H9 (cell line): ENCODE results near the gene BCAR1. TPM values are rescaled to one million over a fixed set of nuclear protein-coding genes. Genes with fewer than 3 reads are reported as not detected.

ENCODE experiments used
- DNase-seq: peaks from one replicate; pipeline ENCODE4 v3.0.0-alpha.2; 2017
- H2AFZ ChIP-seq: one replicate; pipeline ENCODE4 v1.6.1; 2013; ENCODE audit warnings: mild to moderate bottlenecking, low read length, control low read depth, moderate library complexity
- H2AK5ac ChIP-seq: 2 replicates; pipeline ENCODE4 v1.6.1; 2013; ENCODE audit warnings: low read length, control low read depth, mixed read lengths; ENCODE audit not compliant: insufficient read length
- H2BK120ac ChIP-seq: one replicate; pipeline ENCODE4 v1.6.1; 2013; ENCODE audit warnings: low read depth, mild to moderate bottlenecking, low read length, control low read depth, inconsistent platforms; ENCODE audit not compliant: poor library complexity, severe bottlenecking
- H2BK12ac ChIP-seq: 2 replicates; pipeline ENCODE4 v1.6.1; 2013; ENCODE audit warnings: low read length, control low read depth, mixed read lengths, low read depth; ENCODE audit not compliant: insufficient read length
- H2BK15ac ChIP-seq: 2 replicates; pipeline ENCODE4 v1.6.1; 2013; ENCODE audit warnings: low read depth, low read length, control low read depth
- H2BK20ac ChIP-seq: one replicate; pipeline ENCODE4 v1.6.1; 2013; ENCODE audit warnings: low read depth, mild to moderate bottlenecking, low read length, control low read depth, inconsistent platforms; ENCODE audit not compliant: poor library complexity, severe bottlenecking
- H2BK5ac ChIP-seq: 2 replicates; pipeline ENCODE4 v1.6.1; 2013; ENCODE audit warnings: low read length, control low read depth, mixed read lengths; ENCODE audit not compliant: insufficient read length
- H3K14ac ChIP-seq: 2 replicates; pipeline ENCODE4 v1.6.1; 2013; ENCODE audit warnings: low read length, control low read depth; ENCODE audit not compliant: insufficient read depth
- H3K18ac ChIP-seq: 2 replicates; pipeline ENCODE4 v1.6.1; 2013; ENCODE audit warnings: low read depth, mild to moderate bottlenecking, mixed read lengths, low read length, control low read depth; ENCODE audit not compliant: insufficient read length
- H3K23ac ChIP-seq: 2 replicates; pipeline ENCODE4 v1.6.1; 2013; ENCODE audit warnings: low read length, control low read depth, mixed read lengths, low read depth; ENCODE audit not compliant: insufficient read length
- H3K23me2 ChIP-seq: 2 replicates; pipeline ENCODE4 v1.6.1; 2013; ENCODE audit warnings: low read depth, mild to moderate bottlenecking, mixed read lengths, low read length, control low read depth; ENCODE audit not compliant: insufficient read length, poor library complexity, severe bottlenecking
- H3K27ac ChIP-seq: 2 replicates; pipeline ENCODE4 v1.5.1; 2013; ENCODE audit warnings: low read length, control low read depth, mixed read lengths, low read depth; ENCODE audit not compliant: insufficient read length
- H3K27me3 ChIP-seq: 2 replicates; pipeline ENCODE4 v1.6.1; 2013; ENCODE audit warnings: low read length, control low read depth, inconsistent platforms; ENCODE audit not compliant: insufficient read depth
- H3K4ac ChIP-seq: 2 replicates; pipeline ENCODE4 v1.6.1; 2013; ENCODE audit warnings: low read depth, mild to moderate bottlenecking, control low read depth, inconsistent platforms, low read length, moderate library complexity
- H3K4me1 ChIP-seq: 2 replicates; pipeline ENCODE4 v1.6.1; 2013; ENCODE audit warnings: low read length, control low read depth, inconsistent platforms; ENCODE audit not compliant: insufficient read depth
- H3K4me2 ChIP-seq: 2 replicates; pipeline ENCODE4 v1.6.1; 2013; ENCODE audit warnings: low read length, control low read depth, mixed read lengths; ENCODE audit not compliant: insufficient read length, insufficient read depth
- H3K56ac ChIP-seq: 2 replicates; pipeline ENCODE4 v1.6.1; 2013; ENCODE audit warnings: low read depth, mild to moderate bottlenecking, mixed read lengths, low read length, control low read depth; ENCODE audit not compliant: insufficient read length
- H3K79me1 ChIP-seq: 2 replicates; pipeline ENCODE4 v1.6.1; 2013; ENCODE audit warnings: low read depth, mild to moderate bottlenecking, moderate library complexity, low read length, control low read depth, inconsistent platforms; ENCODE audit not compliant: insufficient read depth, poor library complexity, severe bottlenecking
- H3K79me2 ChIP-seq: 2 replicates; pipeline ENCODE4 v1.6.1; 2013; ENCODE audit warnings: low read length, control low read depth, inconsistent platforms; ENCODE audit not compliant: insufficient read depth
- H3K9ac ChIP-seq: 2 replicates; pipeline ENCODE4 v1.6.1; 2013; ENCODE audit warnings: low read length, control low read depth, mixed read lengths; ENCODE audit not compliant: insufficient read length; ENCODE audit errors: extremely low read depth
- H3K9me3 ChIP-seq: one replicate; pipeline ENCODE4 v1.6.1; 2013; ENCODE audit warnings: low read depth, low read length, inconsistent platforms; ENCODE audit not compliant: control insufficient read depth
- H3T11ph ChIP-seq: one replicate; pipeline ENCODE4 v1.6.1; 2013; ENCODE audit warnings: mild to moderate bottlenecking, low read length, control low read depth, inconsistent platforms
- H4K20me1 ChIP-seq: one replicate; pipeline ENCODE4 v1.6.1; 2013; ENCODE audit not compliant: control insufficient read depth, insufficient read length, insufficient read depth
- H4K5ac ChIP-seq: 2 replicates; pipeline ENCODE4 v1.6.1; 2013; ENCODE audit warnings: low read depth, mild to moderate bottlenecking, mixed read lengths, low read length, control low read depth; ENCODE audit not compliant: insufficient read length
- H4K8ac ChIP-seq: replicated peaks from 2 replicates; pipeline ENCODE4 v1.6.1; 2013; ENCODE audit warnings: low read length, control low read depth, mixed read lengths, low read depth; ENCODE audit not compliant: insufficient read length
- H4K91ac ChIP-seq: 2 replicates; pipeline ENCODE4 v1.6.1; 2013; ENCODE audit warnings: low read depth, mild to moderate bottlenecking, moderate library complexity, mixed read lengths, low read length, control low read depth; ENCODE audit not compliant: insufficient read length
- H3K27ac Mint-ChIP-seq, 3 experiments: 2 replicates in 2 of 3; 3 replicates in 1 of 3; pipeline ENCODE4 v1.8.0; 2020 to 2021; ENCODE audit warnings: mixed read lengths in 3 of 3, mild to moderate bottlenecking in 1 of 3, moderate library complexity in 1 of 3
- H3K27me3 Mint-ChIP-seq: 2 replicates; pipeline ENCODE4 v1.8.0; 2021; ENCODE audit warnings: low read depth, mild to moderate bottlenecking, moderate library complexity, mixed read lengths
- H3K36me3 Mint-ChIP-seq, 3 experiments: 2 replicates in 2 of 3; 3 replicates in 1 of 3; pipeline ENCODE4 v1.8.0; 2020 to 2021; ENCODE audit warnings: low read depth in 3 of 3, mixed read lengths in 3 of 3; ENCODE audit not compliant: insufficient read depth in 1 of 3
- H3K4me1 Mint-ChIP-seq, 2 experiments: 2 replicates each; pipeline ENCODE4 v1.8.0; 2020; ENCODE audit warnings: mixed read lengths in 2 of 2
- H3K4me3 Mint-ChIP-seq, 2 experiments: 2 replicates in 1 of 2; 3 replicates in 1 of 2; pipeline ENCODE4 v1.8.0; 2020 to 2021; ENCODE audit warnings: mild to moderate bottlenecking in 2 of 2, mixed read lengths in 2 of 2, moderate library complexity in 1 of 2
- H3K9me3 Mint-ChIP-seq, 2 experiments: 2 replicates in 1 of 2; 3 replicates in 1 of 2; pipeline ENCODE4 v1.8.0; 2020; ENCODE audit warnings: mild to moderate bottlenecking in 2 of 2, mixed read lengths in 2 of 2, moderate library complexity in 1 of 2
- CTCF ChIP-seq: fragments of 200-600 bp; sonication (generic); conservative IDR thresholded peaks from 3 replicates; pipeline ENCODE4 v1.8.0; 2021; ENCODE audit warnings: antibody characterized with exemption, mild to moderate bottlenecking
- WGBS: extraction: QIAGEN DNeasy Blood & Tissue Kit; methylation state at CpG from one replicate; pipeline ENCODE4 v1.1.7; 2013; ENCODE audit warnings: missing lambda C conversion rate, low lambda C conversion rate, mixed read lengths; ENCODE audit not compliant: insufficient read length; ENCODE audit errors: extremely low coverage; 5-methylcytosine and 5-hydroxymethylcytosine counted together
- total RNA-seq: library from RNA; stranded (reverse); gene quantifications from 2 replicates; pipeline ENCODE4 v1.2.1, GENCODE V29; 2021

Gene BCAR1
- total RNA-seq, 1 experiment from 2014 or later = 97.1 TPM

- H2BK5ac ChIP-seq = no peak overlapping the region
- no peak overlapping the region for H2BK20ac ChIP-seq
- peaks cover 15 to 62% (median 47%) of the 10 kb centered on the region in 3 experiments; a peak in 6 of 7 replicates for H3K36me3 Mint-ChIP-seq
- H3K18ac ChIP-seq = no peak overlapping the region
- no peaks in the 10 kb centered on the region for H4K20me1 ChIP-seq
- no peak overlapping the region for H4K5ac ChIP-seq
- H2BK120ac ChIP-seq = no peak overlapping the region
- no peaks in the 10 kb centered on the region for H3K9me3 ChIP-seq
- no peak overlapping the region for H3K4me3 Mint-ChIP-seq
- WGBS = no CpG with 5 or more reads among the region's 6 CpGs
- H3K27me3 Mint-ChIP-seq = no peaks in the 10 kb centered on the region; the same call in 1 of the 2 replicates
- H2AK5ac ChIP-seq = no peak overlapping the region
- H3K4ac ChIP-seq = no peak overlapping the region
- H3K4me2 ChIP-seq = no peak overlapping the region
- no peak overlapping the region for H4K91ac ChIP-seq
- H3K14ac ChIP-seq = no peak overlapping the region
- H3K27ac Mint-ChIP-seq = peak overlapping the region in 2 of 3 experiments; percentile 51 to 66; a peak in 1 of 7 replicates
- no peaks in the 10 kb centered on the region for H3K9me3 Mint-ChIP-seq
- H2AFZ ChIP-seq = no peak overlapping the region
- no peak overlapping the region for H2BK15ac ChIP-seq
- DNase-seq = no peak
- no peak for TF ChIP-seq CTCF
- no peak overlapping the region for H3K23ac ChIP-seq
- no peaks in the 10 kb centered on the region for H3K4me1 ChIP-seq
- H3K27me3 ChIP-seq = no peaks in the 10 kb centered on the region
- H3K4me1 Mint-ChIP-seq = no peaks in the 10 kb centered on the region
- H3T11ph ChIP-seq = no peak overlapping the region
- H3K56ac ChIP-seq = no peak overlapping the region
- peak overlapping the region; percentile 24 for H3K9ac ChIP-seq
- no peak overlapping the region for H2BK12ac ChIP-seq
- no peaks in the 10 kb centered on the region for H3K79me1 ChIP-seq
- no peak overlapping the region for H4K8ac ChIP-seq
- H3K79me2 ChIP-seq = no peaks in the 10 kb centered on the region
- H3K23me2 ChIP-seq = no peaks in the 10 kb centered on the region
- no peak overlapping the region for H3K27ac ChIP-seq
Measured at GRCh38 chr16:75294773-75295459, 43.5 kb upstream of the BCAR1 start.
